HCT116 (cell line): ENCODE results near the gene PACSIN2. TPM values are rescaled to one million over a fixed set of nuclear protein-coding genes. Genes with fewer than 3 reads are reported as not detected.

Source experiments
- ATAC-seq: fragments of 200-7000 bp; cut with Tn5 transposase; 2 replicates; pipeline ENCODE4 v1.9.1; 2020; ENCODE audit warnings: mild to moderate bottlenecking, moderate library complexity
- BruUV-seq: library from RNA; stranded (reverse); fragments of 400-500 nt; replicated peaks from 2 replicates; lab custom pipeline; 2021; lab: Mats Ljungman, UMichigan
- CTCF ChIA-PET: fragments of 300-600 bp; sonication (Branson Sonifier 250); formaldehyde crosslinking; loops from one replicate; lab custom pipeline; 2021; ENCODE audit warnings: antibody characterized with exemption; lab: Charles Lee
- POLR2A ChIA-PET: fragments of 300-600, 350-600 bp; sonication (Branson Sonifier 250); formaldehyde crosslinking; loops from one replicate; lab custom pipeline; 2021; ENCODE audit warnings: antibody characterized with exemption; lab: Charles Lee
- RAD21 ChIA-PET, 2 experiments: fragments of 300-600 bp; sonication (Branson Sonifier 250); formaldehyde crosslinking; loops; one replicate each; lab custom pipeline; 2023; ENCODE audit warnings: low total read pairs in 2 of 2; ENCODE audit not compliant: uncharacterized antibody in 2 of 2, unreplicated experiment in 2 of 2, low non-redundant PET in 1 of 2; lab: Charles Lee
- DNase-seq: peaks from one replicate; pipeline ENCODE4 v3.0.0-alpha.2; 2010; ENCODE audit warnings: low read depth, low spot score
- H2AFZ ChIP-seq: fragments of 200-600 bp; shearing (Covaris generic), sonication (generic); 2 replicates; pipeline ENCODE4 v1.6.1; 2017; ENCODE audit warnings: low read depth, mixed run types, mixed read lengths, antibody characterized with exemption, low read length; ENCODE audit not compliant: poor library complexity, severe bottlenecking
- H3K27ac ChIP-seq: 2 replicates; pipeline ENCODE4 v1.5.1; 2012; ENCODE audit warnings: low read depth, low read length
- H3K27me3 ChIP-seq: fragments of 200-600 bp; sonication (generic); 2 replicates; pipeline ENCODE4 v1.6.1; 2016; ENCODE audit warnings: mixed run types, low read length, mixed read lengths; ENCODE audit not compliant: insufficient read depth
- H3K36me3 ChIP-seq, 2 experiments: fragments of 200-500 bp in 1 of 2; fragments of 200-600 bp in 1 of 2; sonication (Bioruptor generic) in 1 of 2; sonication (generic) in 1 of 2; 2 replicates each; pipeline versions ENCODE4 v1.5.1 to v1.6.1; 2014 to 2016; ENCODE audit warnings: low read length in 2 of 2, inconsistent platforms in 1 of 2, mixed read lengths in 1 of 2, mixed run types in 1 of 2; ENCODE audit not compliant: insufficient read depth in 2 of 2, control insufficient read depth in 1 of 2
- H3K4me1 ChIP-seq, 2 experiments: fragments of 200-600 bp in 1 of 2; sonication (generic) in 1 of 2; 2 replicates each; pipeline versions ENCODE4 v1.5.1 to v1.6.1; 2012 to 2017; ENCODE audit warnings: low read length in 2 of 2, inconsistent platforms in 1 of 2, mild to moderate bottlenecking in 1 of 2, mixed read lengths in 1 of 2, mixed run types in 1 of 2, moderate library complexity in 1 of 2; ENCODE audit not compliant: insufficient read depth in 2 of 2, control insufficient read depth in 1 of 2
- H3K4me2 ChIP-seq: fragments of 200-600 bp; sonication (generic); 2 replicates; pipeline ENCODE4 v1.6.1; 2017; ENCODE audit warnings: mixed run types, low read length, mixed read lengths
- H3K4me3 ChIP-seq, 2 experiments: fragments of 200-600 bp in 1 of 2; sonication (generic) in 1 of 2; replicated peaks in 1 of 2; 2 replicates each; pipeline ENCODE4 v1.5.1; 2011 to 2016; ENCODE audit warnings: low read length in 2 of 2, control low read depth in 1 of 2, low read depth in 1 of 2, mild to moderate bottlenecking in 1 of 2, mixed read lengths in 1 of 2, mixed run types in 1 of 2
- H3K79me2 ChIP-seq: fragments of 200-600 bp; sonication (generic); 2 replicates; pipeline ENCODE4 v1.6.1; 2017; ENCODE audit warnings: mild to moderate bottlenecking, mixed run types, low read length, moderate library complexity, mixed read lengths; ENCODE audit not compliant: insufficient read depth
- H3K9ac ChIP-seq: fragments of 200-600 bp; sonication (generic); 2 replicates; pipeline ENCODE4 v1.6.1; 2016; ENCODE audit warnings: low read length, mixed read lengths
- H3K9me2 ChIP-seq: fragments of 200-600 bp; sonication (generic), shearing (Covaris generic); 2 replicates; pipeline ENCODE4 v1.6.1; 2017; ENCODE audit warnings: mixed run types, mild to moderate bottlenecking, moderate library complexity; ENCODE audit not compliant: insufficient read depth
- H3K9me3 ChIP-seq, 2 experiments: fragments of 200-500 bp in 1 of 2; fragments of 200-600 bp in 1 of 2; sonication (Bioruptor generic) in 1 of 2; sonication (generic) in 1 of 2; 2 replicates each; pipeline ENCODE4 v1.6.1; 2014 to 2017; ENCODE audit warnings: low read length in 2 of 2, mixed read lengths in 2 of 2, inconsistent platforms in 1 of 2, low read depth in 1 of 2, mild to moderate bottlenecking in 1 of 2, mixed run types in 1 of 2, moderate library complexity in 1 of 2; ENCODE audit not compliant: control insufficient read depth in 1 of 2, insufficient read depth in 1 of 2
- H4K20me1 ChIP-seq: fragments of 200-600 bp; sonication (generic), shearing (Covaris generic); 2 replicates; pipeline ENCODE4 v1.6.1; 2017; ENCODE audit warnings: mixed run types, mild to moderate bottlenecking, moderate library complexity; ENCODE audit not compliant: insufficient read depth
- CEBPB ChIP-seq: IDR thresholded peaks from 2 replicates; pipeline ENCODE4 v1.6.1; 2012; ENCODE audit warnings: low read depth
- EGR1 ChIP-seq: IDR thresholded peaks from 2 replicates; pipeline ENCODE4 v1.6.1; 2012; ENCODE audit warnings: low read depth
- ELF1 ChIP-seq: IDR thresholded peaks from 2 replicates; pipeline ENCODE4 v1.6.1; 2012; ENCODE audit warnings: low read depth, borderline replicate concordance
- FOSL1 ChIP-seq: IDR thresholded peaks from 2 replicates; pipeline ENCODE4 v1.6.1; 2012; ENCODE audit warnings: low read depth
- JUND ChIP-seq: IDR thresholded peaks from 2 replicates; pipeline ENCODE4 v1.6.1; 2012
- POLR2AphosphoS5 ChIP-seq: IDR thresholded peaks from 2 replicates; pipeline ENCODE4 v1.6.1; 2011; ENCODE audit warnings: mild to moderate bottlenecking, low read depth, low read length, moderate library complexity
- RAD21 ChIP-seq: IDR thresholded peaks from 2 replicates; pipeline ENCODE4 v1.6.1; 2012; ENCODE audit warnings: low read depth, mild to moderate bottlenecking
- SIN3A ChIP-seq: IDR thresholded peaks from 2 replicates; pipeline ENCODE4 v1.6.1; 2012; ENCODE audit warnings: low read depth
- SP1 ChIP-seq: IDR thresholded peaks from 2 replicates; pipeline ENCODE4 v1.6.1; 2012; ENCODE audit warnings: low read depth
- intact Hi-C: fragments of 100-400 bp; cut with micrococcal nuclease; formaldehyde crosslinking; loops from 2 replicates; pipeline ENCODE4 v1.10.0; 2022
- total RNA-seq: library from RNA; stranded (reverse); gene quantifications from one replicate; pipeline ENCODE4 v1.2.1, GENCODE V29; 2021; ENCODE audit not compliant: unreplicated experiment
- TF ChIP-seq, protein P1 (sequence below): IDR thresholded peaks from 2 replicates; pipeline ENCODE4 v1.6.1; 2012
- TF ChIP-seq, protein P2 (sequence below): IDR thresholded peaks from 2 replicates; pipeline ENCODE4 v1.6.1; 2011; ENCODE audit warnings: mild to moderate bottlenecking, low read length, moderate library complexity; ENCODE audit not compliant: insufficient replicate concordance; ENCODE audit errors: extremely low read depth
- TF ChIP-seq, protein P3 (sequence below): IDR thresholded peaks from 2 replicates; pipeline ENCODE4 v1.6.1; 2012

Gene PACSIN2
- total RNA-seq, 1 experiment from 2014 or later, result 48.2 TPM

DNA sequence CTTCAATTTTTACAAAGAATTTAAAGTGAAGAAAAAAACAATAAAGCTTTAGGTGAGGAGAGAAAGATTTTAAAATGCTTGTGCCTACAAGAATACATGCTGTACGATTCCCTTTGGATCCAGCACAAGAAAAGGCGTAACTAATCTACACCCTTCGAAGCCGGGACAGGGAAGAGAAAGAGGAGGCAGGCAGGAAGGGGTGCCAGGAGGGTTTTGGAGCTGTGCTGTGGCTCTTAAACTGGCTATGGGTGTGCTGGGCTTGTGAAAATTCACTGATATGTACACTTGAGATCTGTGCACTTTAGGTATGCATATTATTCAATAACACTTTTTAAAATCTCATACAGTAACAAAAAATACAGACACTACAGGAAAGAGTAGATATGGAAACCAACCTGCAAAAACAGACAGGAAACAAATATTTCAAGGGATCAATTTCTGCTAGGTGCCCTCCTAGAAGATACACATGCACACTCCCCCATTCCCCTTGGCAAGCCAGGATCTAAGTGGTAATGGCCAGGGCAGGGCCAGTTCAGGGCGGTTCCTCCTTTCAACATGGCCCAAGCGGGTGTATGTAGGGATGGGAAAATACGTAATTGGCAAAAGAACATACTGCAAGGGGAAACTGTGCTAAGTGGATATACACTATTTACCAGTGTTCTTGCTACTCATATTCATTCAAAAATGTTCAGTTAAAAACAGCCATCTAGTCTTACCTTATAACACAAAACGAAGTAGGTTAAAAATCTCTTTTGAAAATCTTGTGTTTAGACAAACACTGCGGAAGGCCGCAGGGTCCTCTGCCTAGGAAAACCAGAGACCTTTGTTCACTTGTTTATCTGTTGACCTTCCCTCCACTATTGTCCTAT, 54.2 kb downstream of the PACSIN2 start:
- Histone ChIP-seq H3K27ac (no peak overlapping the region), H3K9ac (peak overlapping the region; percentile 6; the same call in 1 of the 2 replicates), H4K20me1 (peaks cover 8% of the 10 kb centered on the region; the same call in 1 of the 2 replicates), H3K36me3 (no peaks in the 10 kb centered on the region), H3K4me3 (no peak overlapping the region), H3K27me3 (no peaks in the 10 kb centered on the region), H3K9me3 (no peaks in the 10 kb centered on the region), H3K79me2 (peaks cover 68% of the 10 kb centered on the region), H3K4me2 (peak overlapping the region; percentile 55), H2AFZ (no peak overlapping the region), H3K4me1 (peaks cover 52 to 63% of the 10 kb centered on the region in 2 experiments), H3K9me2 (no peaks in the 10 kb centered on the region)
- RAD21 ChIA-PET, result no interaction called here
- ATAC-seq (no peak), DNase-seq (no peak)
- CTCF ChIA-PET, result no interaction called here
- intact Hi-C loops, result no loop called here
- POLR2A ChIA-PET, result interaction anchor here (0.7 to 1.3 kb wide), 2 partner anchors 18 to 21 kb away, joined by 3 to 4 read pairs; no protein-coding TSS in a partner anchor
- no TSS peak for BruUV-seq
- TF ChIP-seq SIN3A (no peak), ELF1 (no peak), CEBPB (no peak), EGR1 (no peak), SP1 (no peak), FOSL1 (no peak), POLR2AphosphoS5 (no peak), JUND (no peak), RAD21 (no peak)
- TF ChIP-seq, protein P1, sequence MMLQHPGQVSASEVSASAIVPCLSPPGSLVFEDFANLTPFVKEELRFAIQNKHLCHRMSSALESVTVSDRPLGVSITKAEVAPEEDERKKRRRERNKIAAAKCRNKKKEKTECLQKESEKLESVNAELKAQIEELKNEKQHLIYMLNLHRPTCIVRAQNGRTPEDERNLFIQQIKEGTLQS, result no peak
- TF ChIP-seq, protein P2, sequence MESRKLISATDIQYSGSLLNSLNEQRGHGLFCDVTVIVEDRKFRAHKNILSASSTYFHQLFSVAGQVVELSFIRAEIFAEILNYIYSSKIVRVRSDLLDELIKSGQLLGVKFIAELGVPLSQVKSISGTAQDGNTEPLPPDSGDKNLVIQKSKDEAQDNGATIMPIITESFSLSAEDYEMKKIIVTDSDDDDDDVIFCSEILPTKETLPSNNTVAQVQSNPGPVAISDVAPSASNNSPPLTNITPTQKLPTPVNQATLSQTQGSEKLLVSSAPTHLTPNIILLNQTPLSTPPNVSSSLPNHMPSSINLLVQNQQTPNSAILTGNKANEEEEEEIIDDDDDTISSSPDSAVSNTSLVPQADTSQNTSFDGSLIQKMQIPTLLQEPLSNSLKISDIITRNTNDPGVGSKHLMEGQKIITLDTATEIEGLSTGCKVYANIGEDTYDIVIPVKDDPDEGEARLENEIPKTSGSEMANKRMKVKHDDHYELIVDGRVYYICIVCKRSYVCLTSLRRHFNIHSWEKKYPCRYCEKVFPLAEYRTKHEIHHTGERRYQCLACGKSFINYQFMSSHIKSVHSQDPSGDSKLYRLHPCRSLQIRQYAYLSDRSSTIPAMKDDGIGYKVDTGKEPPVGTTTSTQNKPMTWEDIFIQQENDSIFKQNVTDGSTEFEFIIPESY, result no peak
- TF ChIP-seq, protein P3, sequence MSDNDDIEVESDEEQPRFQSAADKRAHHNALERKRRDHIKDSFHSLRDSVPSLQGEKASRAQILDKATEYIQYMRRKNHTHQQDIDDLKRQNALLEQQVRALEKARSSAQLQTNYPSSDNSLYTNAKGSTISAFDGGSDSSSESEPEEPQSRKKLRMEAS, result no peak
